Right lobe of liver (tissue), 4 donors: ENCODE data around the gene PATZ1.

Source experiments
- CTCF ChIP-seq, 4 donors: fragments of 200-600 bp in 3 of 4; fragments of 450-650 bp in 1 of 4; IDR thresholded peaks; one replicate each; pipeline versions ENCODE4 v1.5.1 to v1.8.0; 2016 to 2022; ENCODE audit warnings: antibody characterized with exemption in 4 of 4, mild to moderate bottlenecking in 2 of 4
- POLR2A ChIP-seq: fragments of 450-650 bp; IDR thresholded peaks from one replicate; pipeline ENCODE4 v1.6.1; 2017; ENCODE audit warnings: antibody characterized with exemption, mild to moderate bottlenecking
- donor health status: DM: no; HTN: no; CAD: no.
- donor health status: DM: no; HTN: no; CAD: no.
- donor health status: DM: no; HTN: yes; CAD: no.

DNA sequence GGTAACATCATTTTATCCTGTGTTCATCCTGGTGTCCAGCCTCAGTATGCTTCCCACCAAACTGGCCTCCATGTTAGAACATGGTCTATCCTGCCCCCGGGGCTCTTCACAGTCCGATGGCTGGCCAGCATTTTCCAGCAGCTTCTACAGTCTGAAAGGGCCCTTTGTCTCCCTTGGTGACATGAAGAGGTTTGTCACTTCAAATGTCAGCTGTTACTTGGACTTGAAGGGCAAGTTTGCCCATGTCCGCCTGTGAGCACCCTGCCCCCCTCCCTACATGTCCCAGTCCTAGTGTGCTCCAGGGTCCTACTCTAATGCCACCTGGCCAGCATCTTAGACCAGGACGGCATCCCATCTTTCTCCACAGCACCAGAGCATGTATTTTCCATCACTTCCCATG is 24.7 kb downstream of the PATZ1 start:
- TF ChIP-seq CTCF (IDR thresholded peaks at IDR 0.05) (no peak), POLR2A (no peak)
